ENCODE measurements around the gene DDX10.

Gene DDX10

GRCh38 chr11:108984523-108984922 is 319.7 kb downstream of the DDX10 start:
- DNase-seq (ENCODE audit: low read depth in 1 of 2, low spot score in 1 of 2): no peak
- Histone ChIP-seq H3K4me3 (replicated peaks; ENCODE audit: insufficient read depth, low read length) (no peak overlapping the region), H3K27ac (replicated peaks) (no peak overlapping the region), H3K27me3 (ENCODE audit: insufficient read depth, poor library complexity, severe bottlenecking) (no peaks in the 10 kb centered on the region)
- TF ChIP-seq REST (IDR thresholded peaks at IDR 0.05; ENCODE audit: insufficient replicate concordance, low read depth) (no peak), SPI1 (IDR thresholded peaks at IDR 0.05; ENCODE audit: borderline replicate concordance, low read depth) (no peak), GABPA (IDR thresholded peaks at IDR 0.05; ENCODE audit: low read depth) (no peak)

- DNase-seq (ENCODE audit: low read depth in 1 of 2, low spot score in 1 of 2): no peak
- Histone ChIP-seq H3K27ac (replicated peaks) (no peak overlapping the region), H3K4me3 (replicated peaks; ENCODE audit: insufficient read depth, low read length) (no peak overlapping the region), H3K27me3 (ENCODE audit: insufficient read depth, poor library complexity, severe bottlenecking) (no peaks in the 10 kb centered on the region)
- no peak for TF ChIP-seq SPI1 (IDR thresholded peaks at IDR 0.05; ENCODE audit: borderline replicate concordance, low read depth)
- no peak for TF ChIP-seq GABPA (IDR thresholded peaks at IDR 0.05; ENCODE audit: low read depth)
- TF ChIP-seq CTCF (IDR thresholded peaks at IDR 0.05; ENCODE audit: insufficient read depth, low read length): no peak
These were observed 320.5 kb downstream of the DDX10 start for GRCh38 chr11:108985236-108985944.

- Histone ChIP-seq H3K27me3 (ENCODE audit: insufficient read depth, poor library complexity, severe bottlenecking) (no peaks in the 10 kb centered on the region), H3K27ac (replicated peaks) (no peak overlapping the region), H3K4me3 (replicated peaks; ENCODE audit: insufficient read depth, low read length) (no peak overlapping the region)
- no peak for DNase-seq (ENCODE audit: low read depth in 1 of 2, low spot score in 1 of 2)
- TF ChIP-seq CTCF (IDR thresholded peaks at IDR 0.05; ENCODE audit: insufficient read depth, low read length) (no peak), GABPA (IDR thresholded peaks at IDR 0.05; ENCODE audit: low read depth) (no peak), REST (IDR thresholded peaks at IDR 0.05; ENCODE audit: insufficient replicate concordance, low read depth) (no peak), SPI1 (IDR thresholded peaks at IDR 0.05; ENCODE audit: borderline replicate concordance, low read depth) (no peak), POLR2AphosphoS5 (IDR thresholded peaks at IDR 0.05; ENCODE audit: low read depth) (no peak)
These were observed 321.0 kb downstream of the DDX10 start for GRCh38 chr11:108985945-108986279.

Measured in HL-60 (cell line).